ENCODE data around the gene ACOX1.
"Not testable (repeated sequence)": the region's sequence is repeated elsewhere in the genome, so short reads cannot be mapped to it uniquely, and the experiment has no call there.

The ACOX1 gene

GRCh38 chr17:75979705-75980187, 780 bp upstream of the ACOX1 start:
- FAIRE-seq: no peak

GRCh38 chr17:75976175-75976848, 2.7 kb downstream of the ACOX1 start:
- FAIRE-seq: no peak

- no peak for FAIRE-seq
These were observed 3.2 kb downstream of the ACOX1 start for GRCh38 chr17:75975757-75976174.

- FAIRE-seq: not testable (repeated sequence)
These were observed 3.8 kb downstream of the ACOX1 start for GRCh38 chr17:75975187-75975586.

- FAIRE-seq: no peak
These were observed 8.3 kb downstream of the ACOX1 start for GRCh38 chr17:75970626-75971025.

GRCh38 chr17:75970011-75970523, 8.9 kb downstream of the ACOX1 start:
- no peak for FAIRE-seq

GRCh38 chr17:75969044-75969443, 9.9 kb downstream of the ACOX1 start:
- not testable (repeated sequence) for FAIRE-seq

- FAIRE-seq: no peak
These were observed 13.5 kb downstream of the ACOX1 start for GRCh38 chr17:75965468-75965867.

GRCh38 chr17:75959839-75960511, 19.0 kb downstream of the ACOX1 start:
- FAIRE-seq: no peak

- no peak for FAIRE-seq
These were observed 19.7 kb downstream of the ACOX1 start for GRCh38 chr17:75959051-75959838.

GRCh38 chr17:75950855-75951554, 28.0 kb downstream of the ACOX1 start:
- FAIRE-seq: no peak

- FAIRE-seq: no peak
These were observed 28.5 kb downstream of the ACOX1 start for GRCh38 chr17:75950421-75950820.

- FAIRE-seq: no peak
These were observed 33.8 kb downstream of the ACOX1 start for GRCh38 chr17:75945211-75945610.

- FAIRE-seq: no peak
These were observed 35.5 kb downstream of the ACOX1 start for GRCh38 chr17:75943491-75943890.

- FAIRE-seq: no peak
These were observed 36.5 kb downstream of the ACOX1 start for GRCh38 chr17:75942473-75942872.

- no peak for FAIRE-seq
These were observed 37.5 kb downstream of the ACOX1 start for GRCh38 chr17:75941442-75941819.

GRCh38 chr17:75940727-75941441, 38.1 kb downstream of the ACOX1 start, which contains the start of gene FBF1:
Gene FBF1 (minus strand): TSS chr17:75941042. CDS start chr17:75938149, 2,893 bp downstream.
- no peak for FAIRE-seq

- FAIRE-seq: no peak
These were observed 41.3 kb downstream of the ACOX1 start for GRCh38 chr17:75937652-75938051.

- no peak for FAIRE-seq
These were observed 45.2 kb downstream of the ACOX1 start for GRCh38 chr17:75933808-75934207.

GRCh38 chr17:75932852-75933251, 46.1 kb downstream of the ACOX1 start:
- no peak for FAIRE-seq

- FAIRE-seq: no peak
These were observed 47.9 kb downstream of the ACOX1 start for GRCh38 chr17:75931062-75931461.

Measured in TTC549 (cell line).